Mesendoderm (in vitro differentiated cells): Measurements from ENCODE around the gene SYNRG.

Source experiments
- DNase-seq: peaks from one replicate; pipeline ENCODE4 v3.0.0; 2013
- H2AK5ac ChIP-seq: 2 replicates; pipeline ENCODE4 v1.6.1; 2013; ENCODE audit warnings: low read length, inconsistent platforms
- H2BK120ac ChIP-seq: 2 replicates; pipeline ENCODE4 v1.6.1; 2013; ENCODE audit warnings: low read depth, mild to moderate bottlenecking, low read length, moderate library complexity, mixed read lengths
- H2BK15ac ChIP-seq: replicated peaks from 2 replicates; pipeline ENCODE4 v1.6.1; 2013; ENCODE audit warnings: low read depth, mild to moderate bottlenecking, moderate library complexity
- H2BK5ac ChIP-seq: 2 replicates; pipeline ENCODE4 v1.6.1; 2013; ENCODE audit warnings: low read length, inconsistent platforms
- H3K18ac ChIP-seq: 2 replicates; pipeline ENCODE4 v1.6.1; 2013; ENCODE audit warnings: mild to moderate bottlenecking, low read length, mixed read lengths
- H3K23ac ChIP-seq: one replicate; pipeline ENCODE4 v1.6.1; 2013; ENCODE audit warnings: low read length
- H3K27ac ChIP-seq: 2 replicates; pipeline ENCODE4 v1.5.1; 2013; ENCODE audit warnings: low read depth, mild to moderate bottlenecking, inconsistent platforms, low read length, moderate library complexity
- H3K27me3 ChIP-seq: 2 replicates; pipeline ENCODE4 v1.6.1; 2013; ENCODE audit warnings: low read length, control low read depth, mild to moderate bottlenecking, inconsistent platforms; ENCODE audit not compliant: insufficient read depth, poor library complexity
- H3K36me3 ChIP-seq: 2 replicates; pipeline ENCODE4 v1.6.1; 2013; ENCODE audit warnings: low read length, inconsistent platforms; ENCODE audit not compliant: control insufficient read depth, insufficient read depth
- H3K4ac ChIP-seq: one replicate; pipeline ENCODE4 v1.6.1; 2013; ENCODE audit warnings: low read depth, mild to moderate bottlenecking, low read length, moderate library complexity
- H3K4me1 ChIP-seq: 2 replicates; pipeline ENCODE4 v1.6.1; 2013; ENCODE audit warnings: low read depth, low read length, inconsistent platforms; ENCODE audit not compliant: control insufficient read depth
- H3K4me2 ChIP-seq: 2 replicates; pipeline ENCODE4 v1.6.1; 2013; ENCODE audit warnings: low read length
- H3K4me3 ChIP-seq: 2 replicates; pipeline ENCODE4 v1.5.1; 2013; ENCODE audit warnings: mild to moderate bottlenecking, low read length
- H3K56ac ChIP-seq: one replicate; pipeline ENCODE4 v1.6.1; 2013; ENCODE audit warnings: low read length
- H3K79me1 ChIP-seq: 2 replicates; pipeline ENCODE4 v1.6.1; 2013; ENCODE audit warnings: low read length, inconsistent platforms
- H3K79me2 ChIP-seq: 2 replicates; pipeline ENCODE4 v1.6.1; 2013; ENCODE audit warnings: mild to moderate bottlenecking, low read length; ENCODE audit not compliant: control insufficient read depth, insufficient read depth
- H3K9ac ChIP-seq: 2 replicates; pipeline ENCODE4 v1.6.1; 2013; ENCODE audit warnings: low read length, inconsistent platforms
- H4K5ac ChIP-seq: one replicate; pipeline ENCODE4 v1.6.1; 2013; ENCODE audit warnings: low read length
- H4K8ac ChIP-seq: one replicate; pipeline ENCODE4 v1.6.1; 2013; ENCODE audit warnings: low read depth, mild to moderate bottlenecking, control low read depth, low read length, moderate library complexity
- WGBS: extraction: QIAGEN DNeasy Blood & Tissue Kit; methylation state at CpG from one replicate; pipeline ENCODE4 v1.1.7; 2013; ENCODE audit warnings: low lambda C conversion rate, missing lambda C conversion rate; ENCODE audit not compliant: insufficient coverage; ENCODE audit errors: extremely low coverage; 5-methylcytosine and 5-hydroxymethylcytosine counted together

Gene SYNRG

DNA sequence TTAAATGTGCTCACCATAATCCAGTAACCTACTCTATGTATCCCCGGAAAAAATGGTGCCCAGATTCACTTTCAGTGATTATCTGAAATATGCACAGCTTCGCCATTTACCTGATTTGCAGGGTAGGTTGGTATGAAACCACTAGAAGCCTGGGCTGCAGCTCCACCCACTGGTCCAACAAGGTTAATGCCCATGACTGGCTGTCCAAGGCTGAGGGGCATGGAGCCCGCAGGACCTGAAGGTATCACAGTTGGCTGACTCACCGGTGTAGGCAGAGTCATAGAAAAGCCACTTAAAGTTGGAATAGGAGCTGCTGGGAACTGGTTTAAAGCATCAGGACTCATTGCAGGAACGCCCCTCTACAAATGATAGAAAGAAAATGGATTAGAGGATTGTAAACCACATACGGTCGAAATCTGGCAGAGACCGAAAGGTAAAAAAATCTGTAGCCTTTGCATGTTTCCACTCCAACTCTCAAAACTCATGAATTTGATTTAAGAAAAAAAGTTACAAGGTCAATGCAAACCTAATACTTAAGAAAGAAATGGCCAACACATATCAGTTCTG, 38.6 kb downstream of the SYNRG start:
- Histone ChIP-seq H3K4ac (no peak overlapping the region), H2BK15ac (no peak overlapping the region), H3K4me1 (no peaks in the 10 kb centered on the region), H3K36me3 (peaks cover 2% of the 10 kb centered on the region), H3K79me2 (no peaks in the 10 kb centered on the region), H3K56ac (no peak overlapping the region), H3K79me1 (no peaks in the 10 kb centered on the region), H2BK5ac (no peak overlapping the region), H3K9ac (no peak overlapping the region), H4K8ac (no peak overlapping the region), H4K5ac (no peak overlapping the region), H3K27ac (no peak overlapping the region), H3K18ac (no peak overlapping the region), H3K23ac (no peak overlapping the region), H3K4me3 (no peak overlapping the region), H2BK120ac (no peak overlapping the region), H3K4me2 (no peak overlapping the region), H3K27me3 (no peaks in the 10 kb centered on the region), H2AK5ac (no peak overlapping the region)
- no CpG with 5 or more reads among the region's 8 CpGs for WGBS
- peak; percentile 87 for DNase-seq

GRCh38 chr17:37568350-37569053, 40.7 kb downstream of the SYNRG start:
- no peak overlapping the region for H3K4me3 ChIP-seq
- DNase-seq: no peak
- no peak overlapping the region for H3K27ac ChIP-seq
- H2BK5ac ChIP-seq: no peak overlapping the region
- no peak overlapping the region for H3K9ac ChIP-seq
- no CpG with 5 or more reads among the region's 2 CpGs for WGBS
- no peaks in the 10 kb centered on the region for H3K79me1 ChIP-seq
- no peak overlapping the region for H2BK15ac ChIP-seq
- H3K4me2 ChIP-seq: no peak overlapping the region
- H2AK5ac ChIP-seq: no peak overlapping the region
- H2BK120ac ChIP-seq: no peak overlapping the region
- no peak overlapping the region for H3K56ac ChIP-seq
- no peak overlapping the region for H3K23ac ChIP-seq
- no peak overlapping the region for H4K8ac ChIP-seq
- no peaks in the 10 kb centered on the region for H3K4me1 ChIP-seq
- H3K27me3 ChIP-seq: no peaks in the 10 kb centered on the region
- no peak overlapping the region for H3K4ac ChIP-seq
- H3K79me2 ChIP-seq: no peaks in the 10 kb centered on the region
- no peak overlapping the region for H4K5ac ChIP-seq
- peaks cover 2% of the 10 kb centered on the region for H3K36me3 ChIP-seq
- no peak overlapping the region for H3K18ac ChIP-seq

GRCh38 chr17:37567538-37567937, 41.7 kb downstream of the SYNRG start:
- no peak overlapping the region for H3K9ac ChIP-seq
- no peak overlapping the region for H4K5ac ChIP-seq
- H3K27ac ChIP-seq: no peak overlapping the region
- H2BK120ac ChIP-seq: no peak overlapping the region
- no peak overlapping the region for H3K18ac ChIP-seq
- H3K4me2 ChIP-seq: no peak overlapping the region
- WGBS: no CpG with 5 or more reads among the region's 4 CpGs
- no peak overlapping the region for H3K4ac ChIP-seq
- no peak overlapping the region for H2AK5ac ChIP-seq
- H3K4me1 ChIP-seq: no peaks in the 10 kb centered on the region
- H2BK15ac ChIP-seq: no peak overlapping the region
- no peaks in the 10 kb centered on the region for H3K27me3 ChIP-seq
- H3K79me1 ChIP-seq: no peaks in the 10 kb centered on the region
- no peak overlapping the region for H3K4me3 ChIP-seq
- DNase-seq: no peak
- H3K56ac ChIP-seq: no peak overlapping the region
- no peak overlapping the region for H2BK5ac ChIP-seq
- peaks cover 2% of the 10 kb centered on the region for H3K36me3 ChIP-seq
- H4K8ac ChIP-seq: no peak overlapping the region
- no peak overlapping the region for H3K23ac ChIP-seq
- no peaks in the 10 kb centered on the region for H3K79me2 ChIP-seq

DNA sequence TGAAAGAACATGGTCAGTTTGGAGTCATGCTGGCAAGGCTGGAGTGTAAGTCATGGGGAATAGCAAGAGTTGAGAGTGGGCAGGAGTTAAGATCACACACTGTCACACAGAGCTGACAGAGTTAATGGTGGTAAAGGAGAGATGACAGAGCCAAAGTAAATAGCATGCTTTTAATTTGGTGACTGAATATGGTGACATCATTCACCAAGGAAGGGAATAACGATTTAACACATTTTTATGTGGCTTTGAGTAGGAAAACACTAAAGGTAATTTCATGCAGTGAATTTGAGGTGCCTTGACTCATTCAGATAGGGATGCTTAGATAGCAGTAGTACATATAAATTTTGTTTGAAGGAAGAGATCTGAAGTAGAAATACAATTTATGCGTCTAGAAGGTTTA, 42.1 kb downstream of the SYNRG start:
- no peak overlapping the region for H3K56ac ChIP-seq
- H3K4ac ChIP-seq: no peak overlapping the region
- no peaks in the 10 kb centered on the region for H3K4me1 ChIP-seq
- no peak overlapping the region for H3K18ac ChIP-seq
- no peak overlapping the region for H3K4me3 ChIP-seq
- no peak overlapping the region for H2BK120ac ChIP-seq
- H2AK5ac ChIP-seq: no peak overlapping the region
- no peak overlapping the region for H4K8ac ChIP-seq
- no peak overlapping the region for H2BK5ac ChIP-seq
- H3K36me3 ChIP-seq: peaks cover 2% of the 10 kb centered on the region
- H3K23ac ChIP-seq: no peak overlapping the region
- no peak for DNase-seq
- no peak overlapping the region for H3K27ac ChIP-seq
- no peaks in the 10 kb centered on the region for H3K79me2 ChIP-seq
- WGBS: no CpG with 5 or more reads among the region's 2 CpGs
- H3K79me1 ChIP-seq: no peaks in the 10 kb centered on the region
- H3K9ac ChIP-seq: no peak overlapping the region
- H3K4me2 ChIP-seq: no peak overlapping the region
- no peak overlapping the region for H2BK15ac ChIP-seq
- H3K27me3 ChIP-seq: no peaks in the 10 kb centered on the region
- H4K5ac ChIP-seq: no peak overlapping the region

DNA sequence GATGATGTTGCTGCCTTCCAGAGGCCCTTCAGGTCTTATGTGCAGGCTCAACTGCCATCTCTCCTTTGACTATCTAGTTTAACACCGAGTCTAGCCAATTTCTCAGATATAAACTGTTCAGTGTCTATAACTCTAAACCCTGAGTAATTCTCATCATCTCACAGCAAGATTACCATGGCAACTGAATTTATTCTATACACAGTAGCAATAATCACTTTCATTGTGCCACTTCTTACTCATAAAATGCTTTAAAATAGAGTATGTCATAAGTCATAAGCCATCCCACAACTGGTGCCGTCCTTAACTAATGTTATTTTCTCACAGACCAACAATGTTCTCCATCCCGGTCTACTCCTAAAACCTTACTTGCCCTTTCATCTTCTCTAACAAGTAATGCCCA, 45.0 kb downstream of the SYNRG start:
- Histone ChIP-seq H3K23ac (no peak overlapping the region), H3K18ac (no peak overlapping the region), H2AK5ac (no peak overlapping the region), H3K79me2 (no peaks in the 10 kb centered on the region), H4K8ac (no peak overlapping the region), H3K27me3 (no peaks in the 10 kb centered on the region), H4K5ac (no peak overlapping the region), H3K27ac (no peak overlapping the region), H2BK120ac (no peak overlapping the region), H3K9ac (no peak overlapping the region), H2BK15ac (no peak overlapping the region), H3K4me3 (no peak overlapping the region), H3K4me2 (no peak overlapping the region), H2BK5ac (no peak overlapping the region), H3K56ac (no peak overlapping the region), H3K4me1 (no peaks in the 10 kb centered on the region), H3K36me3 (peaks cover 2% of the 10 kb centered on the region), H3K4ac (no peak overlapping the region), H3K79me1 (no peaks in the 10 kb centered on the region)
- DNase-seq: no peak
- WGBS: no CpG with 5 or more reads among the region's 3 CpGs
